GM12874 (cell line): Measurements from ENCODE around the gene ATP6V0A1.

Source experiments
- CTCF ChIP-seq: IDR thresholded peaks from 2 replicates; pipeline ENCODE4 v1.5.1; 2011; ENCODE audit warnings: low read depth, mild to moderate bottlenecking, control low read depth, low read length, moderate library complexity; ENCODE audit not compliant: insufficient read depth

The ATP6V0A1 gene

GRCh38 chr17:42562388-42563142 lies 103.9 kb downstream of the ATP6V0A1 start:
- no peak for TF ChIP-seq CTCF

- TF ChIP-seq CTCF = no peak
These were observed 104.4 kb downstream of the ATP6V0A1 start for GRCh38 chr17:42563143-42563509.

- no peak for TF ChIP-seq CTCF
These were observed 104.9 kb downstream of the ATP6V0A1 start for GRCh38 chr17:42563543-42563942.

DNA sequence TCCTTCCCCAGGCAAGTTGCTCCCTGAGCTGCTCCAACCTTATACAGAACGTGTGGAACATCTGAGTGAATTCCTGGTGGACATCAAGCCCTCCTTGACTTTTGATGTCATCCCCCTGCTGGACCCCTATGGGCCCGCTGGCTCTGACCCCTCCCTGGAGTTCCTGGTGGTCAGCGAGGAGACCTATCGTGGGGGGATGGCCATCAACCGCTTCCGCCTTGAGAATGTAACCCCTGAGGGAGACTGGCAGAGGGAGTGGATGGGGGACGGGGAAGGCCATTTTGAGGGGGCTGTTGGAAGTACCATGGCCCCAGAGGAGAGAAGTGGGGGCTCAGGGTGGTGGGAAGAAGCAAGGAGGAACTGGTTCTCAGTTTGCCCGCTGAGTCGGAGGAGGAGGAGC lies 105.3 kb downstream of the ATP6V0A1 start:
- no peak for TF ChIP-seq CTCF

- TF ChIP-seq CTCF = no peak
These were observed 106.3 kb downstream of the ATP6V0A1 start for GRCh38 chr17:42564815-42565522.

DNA sequence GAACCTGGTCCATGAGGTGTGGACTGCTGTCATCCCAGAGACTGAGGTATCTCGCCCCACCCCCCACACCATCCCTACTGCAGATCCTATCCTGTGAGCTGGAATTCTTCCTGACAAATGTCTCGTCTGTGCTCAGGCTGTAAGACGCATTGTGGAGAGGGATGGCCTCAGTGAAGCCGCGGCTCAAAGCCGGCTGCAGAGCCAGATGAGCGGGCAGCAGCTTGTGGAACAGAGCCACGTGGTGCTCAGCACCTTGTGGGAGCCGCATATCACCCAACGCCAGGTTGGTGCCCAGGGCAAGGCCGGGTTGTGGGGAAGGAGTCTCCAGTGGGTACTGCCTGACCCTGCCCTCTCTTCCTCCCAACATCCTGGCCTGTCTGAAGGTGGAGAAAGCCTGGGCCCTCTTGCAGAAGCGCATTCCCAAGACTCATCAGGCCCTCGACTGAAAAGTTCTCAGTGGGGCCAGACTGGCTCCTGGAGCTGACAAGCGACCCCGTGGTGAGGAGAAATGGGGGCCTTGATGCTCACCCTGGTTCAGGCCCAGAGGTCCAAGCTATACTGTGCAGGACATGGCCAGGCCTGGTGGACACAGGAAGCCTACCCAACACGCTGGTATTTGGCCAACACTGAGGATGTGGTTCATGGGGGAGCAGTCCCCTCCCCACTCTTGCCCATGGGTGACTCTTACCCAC lies 107.0 kb downstream of the ATP6V0A1 start:
- no peak for TF ChIP-seq CTCF

DNA sequence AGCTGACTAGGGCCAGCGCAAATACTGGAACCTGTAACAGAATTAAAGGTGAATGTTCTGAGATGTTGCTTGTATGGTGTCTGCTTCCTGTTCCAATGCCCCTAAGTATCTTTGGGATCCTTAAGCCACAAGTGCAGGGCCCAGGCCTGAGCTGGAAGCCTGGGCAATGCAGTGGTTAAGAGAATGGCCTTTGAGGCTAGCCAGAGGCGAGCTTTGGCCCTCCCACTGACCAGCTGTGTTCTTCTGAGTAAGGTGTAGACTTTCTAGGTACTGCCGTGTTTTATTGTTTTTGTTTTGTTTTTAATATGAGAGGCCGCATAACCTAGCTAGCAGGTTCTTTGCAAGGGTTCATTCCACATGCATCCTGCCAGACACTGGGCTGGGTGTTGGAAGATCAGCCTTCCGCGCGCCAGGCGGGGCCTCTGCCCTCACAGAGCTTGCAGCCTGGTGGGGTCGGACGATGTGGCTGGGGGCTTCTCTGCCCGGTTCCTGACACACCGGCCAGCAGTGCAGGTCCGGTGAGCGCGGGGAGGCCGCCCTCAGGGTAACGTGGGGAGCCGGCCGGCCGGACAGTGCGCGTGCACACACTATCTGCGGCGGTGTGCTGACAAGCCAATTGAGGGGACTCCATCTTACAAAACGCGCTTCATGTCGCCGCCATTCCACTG lies 107.7 kb downstream of the ATP6V0A1 start:
- TF ChIP-seq CTCF = no peak
